Spleen (tissue), 11 donors: ENCODE results near the gene FBXL12. TPM values are rescaled to one million over a fixed set of nuclear protein-coding genes. Genes with fewer than 3 reads are reported as not detected.

Source experiments
- DNase-seq: peaks from one replicate; pipeline ENCODE4 v3.0.0-alpha.2; 2020
- H3K27ac ChIP-seq, 8 donors: fragments of 200-600 bp; sonication (generic) in 7 of 8; 1 replicate in 4 of 8; 2 replicates in 4 of 8; pipeline versions ENCODE4 v1.5.0 to v1.8.0; 2016 to 2021; ENCODE audit warnings: inconsistent platforms in 4 of 8, mild to moderate bottlenecking in 4 of 8, moderate library complexity in 1 of 8
- H3K27me3 ChIP-seq, 7 donors: fragments of 200-600 bp; sonication (generic) in 6 of 7; replicated peaks in 1 of 7; 1 replicate in 4 of 7; 2 replicates in 3 of 7; pipeline versions ENCODE4 v1.5.0 to v1.8.0; 2016 to 2021; ENCODE audit warnings: inconsistent platforms in 3 of 7, mild to moderate bottlenecking in 1 of 7
- H3K36me3 ChIP-seq, 6 donors: fragments of 200-600 bp; sonication (generic) in 5 of 6; 1 replicate in 4 of 6; 2 replicates in 2 of 6; pipeline versions ENCODE4 v1.5.0 to v1.8.0; 2016 to 2021; ENCODE audit warnings: inconsistent platforms in 2 of 6
- H3K4me1 ChIP-seq, 6 donors: fragments of 200-600 bp; sonication (generic) in 5 of 6; 1 replicate in 3 of 6; 2 replicates in 3 of 6; pipeline versions ENCODE4 v1.5.0 to v1.8.0; 2016 to 2021; ENCODE audit warnings: inconsistent platforms in 3 of 6
- H3K4me3 ChIP-seq, 8 donors: fragments of 200-600 bp; sonication (generic) in 7 of 8; 1 replicate in 4 of 8; 2 replicates in 4 of 8; pipeline versions ENCODE4 v1.5.0 to v1.8.0; 2016 to 2021; ENCODE audit warnings: inconsistent platforms in 4 of 8, mild to moderate bottlenecking in 4 of 8, moderate library complexity in 2 of 8
- H3K9me3 ChIP-seq, 8 donors: fragments of 200-600 bp; sonication (generic) in 7 of 8; 1 replicate in 4 of 8; 2 replicates in 4 of 8; pipeline versions ENCODE4 v1.5.0 to v1.8.0; 2016 to 2021; ENCODE audit warnings: inconsistent platforms in 4 of 8
- POLR2A ChIP-seq, 3 donors: fragments of 450-650 bp; IDR thresholded peaks; one replicate each; pipeline ENCODE4 v1.5.1; 2017; ENCODE audit warnings: antibody characterized with exemption in 3 of 3, mild to moderate bottlenecking in 1 of 3
- POLR2AphosphoS5 ChIP-seq, 3 donors: sonication (generic); formaldehyde crosslinking; IDR thresholded peaks; one replicate each; pipeline ENCODE4 v1.5.1; 2017; ENCODE audit warnings: antibody characterized with exemption in 3 of 3
- WGBS, 5 donors: extraction: QIAGEN DNeasy Blood & Tissue Kit in 3 of 5; methylation state at CpG; one replicate each; pipeline versions ENCODE4 v1.1.5 to v1.1.7; 2013 to 2018; 5-methylcytosine and 5-hydroxymethylcytosine counted together
- intact Hi-C: fragments of 100-400 bp; cut with DNase I; formaldehyde crosslinking; loops from one replicate; pipeline ENCODE4 v1.15.0; 2023; ENCODE audit warnings: low total_unique reads
- polyA plus RNA-seq, 3 donors: library from polyadenylated mRNA; stranded (reverse); fragments of 200-250 nt; gene quantifications; one replicate each; pipeline ENCODE4 v1.2.1, GENCODE V29; 2013
- total RNA-seq, 7 donors: library from RNA; depleted of rRNA in 3 of 7; stranded (reverse); fragments of >200 nt in 3 of 7; fragmentation: NEBNext Ultra II Directional in 4 of 7; extraction: Animal tissue kit (Norgen Biotek cat#: 25700) in 4 of 7; gene quantifications; one replicate each; pipeline versions ENCODE4 v1.1.0 to v1.2.1, GENCODE V29; 2016 to 2021
- TF ChIP-seq, protein P1 (sequence below), 11 experiments: fragments of 200-600 bp in 7 of 11; fragments of 450-650 bp in 4 of 11; sonication (generic) in 4 of 11; IDR thresholded peaks in 8 of 11; conservative IDR thresholded peaks in 3 of 11; 1 replicate in 7 of 11; 2 replicates in 4 of 11; pipeline versions ENCODE4 v1.4.0 to v1.8.0; 2016 to 2021; ENCODE audit warnings: antibody characterized with exemption in 11 of 11, inconsistent platforms in 4 of 11, mild to moderate bottlenecking in 1 of 11
- donor health status: healthy with polysubstance abuse.
- donor health status: DM: no; HTN: no; CAD: no; lungs with moderate emphysema.
- donor health status: DM: no; HTN: no; CAD: no.
- donor health status: Bipolar disorder and iron deficiency.
- donor health status: healthy.
- donor health status: DM: no; HTN: no; CAD: no.
- donor health status: DM: yes; HTN: yes; CAD: no.

Gene FBXL12
- total and polyA plus RNA-seq, 10 donors, result 14.5 to 31.9 (median 22.1) TPM

GRCh38 chr19:9834726-9835506, 16.0 kb upstream of the FBXL12 start, which contains the start of gene PIN1:
PIN1 (plus strand) TSS chr19:9835318; CDS start chr19:9835345, 27 bp downstream.
- TF ChIP-seq POLR2AphosphoS5 (IDR thresholded peaks at IDR 0.05) (peak; percentile 81 to 91 (median 86)), POLR2A (IDR thresholded peaks at IDR 0.05) (peak in 1 of 3 donors; percentile 38)
- TF ChIP-seq, protein P1, sequence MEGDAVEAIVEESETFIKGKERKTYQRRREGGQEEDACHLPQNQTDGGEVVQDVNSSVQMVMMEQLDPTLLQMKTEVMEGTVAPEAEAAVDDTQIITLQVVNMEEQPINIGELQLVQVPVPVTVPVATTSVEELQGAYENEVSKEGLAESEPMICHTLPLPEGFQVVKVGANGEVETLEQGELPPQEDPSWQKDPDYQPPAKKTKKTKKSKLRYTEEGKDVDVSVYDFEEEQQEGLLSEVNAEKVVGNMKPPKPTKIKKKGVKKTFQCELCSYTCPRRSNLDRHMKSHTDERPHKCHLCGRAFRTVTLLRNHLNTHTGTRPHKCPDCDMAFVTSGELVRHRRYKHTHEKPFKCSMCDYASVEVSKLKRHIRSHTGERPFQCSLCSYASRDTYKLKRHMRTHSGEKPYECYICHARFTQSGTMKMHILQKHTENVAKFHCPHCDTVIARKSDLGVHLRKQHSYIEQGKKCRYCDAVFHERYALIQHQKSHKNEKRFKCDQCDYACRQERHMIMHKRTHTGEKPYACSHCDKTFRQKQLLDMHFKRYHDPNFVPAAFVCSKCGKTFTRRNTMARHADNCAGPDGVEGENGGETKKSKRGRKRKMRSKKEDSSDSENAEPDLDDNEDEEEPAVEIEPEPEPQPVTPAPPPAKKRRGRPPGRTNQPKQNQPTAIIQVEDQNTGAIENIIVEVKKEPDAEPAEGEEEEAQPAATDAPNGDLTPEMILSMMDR (IDR thresholded peaks at IDR 0.05 in 8 of 11, conservative IDR thresholded peaks at IDR 0.05 in 3 of 11), result peak; percentile 57 to 90 (median 82)
- WGBS, 5 donors, result 0 to 1% (median 1%) methylated on average over 26 to 73 of the region's 73 CpGs
- Histone ChIP-seq H3K4me1 (peaks cover 12 to 45% (median 28%) of the 10 kb centered on the region in 6 donors), H3K27ac (peak within 1 kb of the TSS; percentile 51 to 90 (median 77)), H3K27me3 (no peaks in the 10 kb centered on the region), H3K9me3 (no peaks in the 10 kb centered on the region), H3K4me3 (peak within 1 kb of the TSS; percentile 92 to 99 (median 98)), H3K36me3 (peaks cover 0 to 42% (median 29%) of the 10 kb centered on the region in 6 donors)
- DNase-seq, result peak; percentile 99
- intact Hi-C loops, result no loop called here

- no peaks in the 10 kb centered on the region for H3K9me3 ChIP-seq
- WGBS, 5 donors, result 62 to 73% (median 65%) methylated on average over 6 of the region's 6 CpGs
- no peak for DNase-seq
- intact Hi-C loops, result no loop called here
- peaks cover 12 to 51% (median 30%) of the 10 kb centered on the region in 6 donors for H3K4me1 ChIP-seq
- peak overlapping the region in 7 of 8 donors; percentile 92 to 99 (median 97) for H3K4me3 ChIP-seq
- no peaks in the 10 kb centered on the region for H3K27me3 ChIP-seq
- TF ChIP-seq POLR2A (IDR thresholded peaks at IDR 0.05), result no peak
- TF ChIP-seq POLR2AphosphoS5 (IDR thresholded peaks at IDR 0.05), result no peak
- TF ChIP-seq, protein P1 (IDR thresholded peaks at IDR 0.05 in 8 of 11, conservative IDR thresholded peaks at IDR 0.05 in 3 of 11), result no peak
- peaks cover 0 to 42% (median 28%) of the 10 kb centered on the region in 6 donors for H3K36me3 ChIP-seq
- peak overlapping the region in 5 of 8 donors; percentile 70 to 90 (median 84) for H3K27ac ChIP-seq
Observed at GRCh38 chr19:9834307-9834725, 15.4 kb upstream of the FBXL12 start.

DNA sequence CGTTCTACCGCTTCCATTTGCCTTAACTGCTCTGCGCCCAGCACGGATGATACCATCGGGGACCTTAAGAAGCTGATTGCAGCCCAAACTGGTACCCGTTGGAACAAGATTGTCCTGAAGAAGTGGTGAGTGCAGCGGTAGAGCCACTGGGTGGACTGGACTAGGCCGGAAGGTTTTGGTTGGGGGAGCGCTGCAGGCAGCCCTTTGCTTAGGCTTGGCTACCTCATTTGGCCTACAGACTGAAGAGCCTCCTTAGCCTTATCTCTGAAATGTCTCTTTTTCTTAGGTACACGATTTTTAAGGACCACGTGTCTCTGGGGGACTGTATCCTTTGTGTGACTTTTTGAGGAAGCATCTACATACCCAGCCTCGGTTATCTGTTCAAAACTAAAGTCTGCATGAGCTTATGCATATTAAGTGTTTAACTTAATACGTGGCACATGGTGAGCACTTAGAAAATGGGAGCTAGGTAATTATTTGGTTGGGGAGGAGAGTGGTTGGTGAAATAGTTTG, 9.7 kb upstream of the FBXL12 start:
- H3K27ac ChIP-seq, result peak overlapping the region in 4 of 8 donors; percentile 87 to 90 (median 88)
- intact Hi-C loops, result no loop called here
- WGBS, 5 donors, result 35 to 42% (median 41%) methylated on average over 13 of the region's 13 CpGs
- peak overlapping the region; percentile 81 to 98 (median 88) for H3K4me3 ChIP-seq
- TF ChIP-seq POLR2A (IDR thresholded peaks at IDR 0.05), result no peak
- TF ChIP-seq POLR2AphosphoS5 (IDR thresholded peaks at IDR 0.05), result no peak
- TF ChIP-seq, protein P1 (IDR thresholded peaks at IDR 0.05 in 8 of 11, conservative IDR thresholded peaks at IDR 0.05 in 3 of 11), result no peak
- H3K4me1 ChIP-seq, result peaks cover 20 to 41% (median 32%) of the 10 kb centered on the region in 6 donors
- H3K27me3 ChIP-seq, result no peaks in the 10 kb centered on the region
- H3K9me3 ChIP-seq, result no peaks in the 10 kb centered on the region
- H3K36me3 ChIP-seq, result peaks cover 0 to 45% (median 18%) of the 10 kb centered on the region in 6 donors
- DNase-seq, result no peak
